Fibroblast of lung (primary cell): Measurements from ENCODE around the gene PON1. TPM values are rescaled to one million over a fixed set of nuclear protein-coding genes. Genes with fewer than 3 reads are reported as not detected.

Source experiments
- DNase-seq, 2 donors: peaks; one replicate each; pipeline versions ENCODE4 v3.0.0 to v3.0.0-alpha.2; 2010; ENCODE audit warnings: low read depth in 2 of 2
- H2AFZ ChIP-seq: 2 replicates; pipeline ENCODE4 v1.5.1; 2012; ENCODE audit warnings: low read length, control low read depth, inconsistent platforms
- H3K27ac ChIP-seq: 2 replicates; pipeline ENCODE4 v1.5.1; 2011; ENCODE audit warnings: low read length, control low read depth; ENCODE audit not compliant: insufficient read depth
- H3K27me3 ChIP-seq: 2 replicates; pipeline ENCODE4 v1.5.1; 2011; ENCODE audit warnings: mild to moderate bottlenecking, low read length; ENCODE audit not compliant: control insufficient read depth, insufficient read depth
- H3K36me3 ChIP-seq: 2 replicates; pipeline ENCODE4 v1.5.1; 2011; ENCODE audit warnings: low read length; ENCODE audit not compliant: control insufficient read depth, insufficient read depth
- H3K4me1 ChIP-seq: 2 replicates; pipeline ENCODE4 v1.5.1; 2011; ENCODE audit warnings: low read length; ENCODE audit not compliant: control insufficient read depth, insufficient read depth; ENCODE audit errors: extremely low read depth
- H3K4me2 ChIP-seq: 2 replicates; pipeline ENCODE4 v1.5.1; 2011; ENCODE audit warnings: low read length, control low read depth; ENCODE audit not compliant: insufficient read depth; ENCODE audit errors: extremely low read depth
- H3K4me3 ChIP-seq, 4 experiments: fragments of 200-600 bp in 1 of 4; sonication (generic) in 1 of 4; replicated peaks in 1 of 4; 2 replicates each; pipeline ENCODE4 v1.5.1; 2011 to 2016; ENCODE audit warnings: low read length in 4 of 4, low read depth in 3 of 4, mild to moderate bottlenecking in 3 of 4, control low read depth in 2 of 4, inconsistent platforms in 1 of 4, mixed read lengths in 1 of 4; ENCODE audit not compliant: insufficient read depth in 1 of 4; ENCODE audit errors: control extremely low read depth in 1 of 4
- H3K79me2 ChIP-seq: 2 replicates; pipeline ENCODE4 v1.5.1; 2012; ENCODE audit warnings: mild to moderate bottlenecking, low read length, inconsistent platforms; ENCODE audit not compliant: control insufficient read depth, insufficient read depth
- H3K9ac ChIP-seq: 2 replicates; pipeline ENCODE4 v1.5.1; 2011; ENCODE audit warnings: mild to moderate bottlenecking, low read length, control low read depth; ENCODE audit not compliant: insufficient read depth
- H3K9me3 ChIP-seq: 2 replicates; pipeline ENCODE4 v1.5.1; 2012; ENCODE audit warnings: low read depth, low read length; ENCODE audit not compliant: control insufficient read depth, insufficient read depth
- H4K20me1 ChIP-seq: 2 replicates; pipeline ENCODE4 v1.5.1; 2011; ENCODE audit warnings: low read length; ENCODE audit not compliant: control insufficient read depth, insufficient read depth; ENCODE audit errors: extremely low read depth
- CTCF ChIP-seq, 2 donors: IDR thresholded peaks in 1 of 2; conservative IDR thresholded peaks in 1 of 2; 1 replicate in 1 of 2; 2 replicates in 1 of 2; pipeline ENCODE4 v1.5.1; 2011 to 2012; ENCODE audit warnings: low read length in 2 of 2, control low read depth in 1 of 2, inconsistent platforms in 1 of 2, low read depth in 1 of 2, mild to moderate bottlenecking in 1 of 2
- EZH2 ChIP-seq: IDR thresholded peaks from 2 replicates; pipeline ENCODE4 v1.5.1; 2012; ENCODE audit warnings: low read length, control low read depth, mild to moderate bottlenecking; ENCODE audit errors: missing control alignments
- polyA plus RNA-seq, 2 donors: library from polyadenylated mRNA; depleted of rRNA in 1 of 2; stranded (reverse) in 1 of 2; unstranded in 1 of 2; fragments of >200 nt; gene quantifications; 2 replicates each; pipeline ENCODE4 v1.2.1, GENCODE V29; 2011 to 2012; ENCODE audit warnings: missing spikeins in 1 of 2
- total RNA-seq: library from RNA; depleted of rRNA; stranded (reverse); fragments of >200 nt; gene quantifications from 2 replicates; pipeline ENCODE4 v1.2.1, GENCODE V29; 2014

Gene PON1
- total and polyA plus RNA-seq, 2 donors (not counting 1 experiment from before 2014, with no cell fraction given): not detected

DNA sequence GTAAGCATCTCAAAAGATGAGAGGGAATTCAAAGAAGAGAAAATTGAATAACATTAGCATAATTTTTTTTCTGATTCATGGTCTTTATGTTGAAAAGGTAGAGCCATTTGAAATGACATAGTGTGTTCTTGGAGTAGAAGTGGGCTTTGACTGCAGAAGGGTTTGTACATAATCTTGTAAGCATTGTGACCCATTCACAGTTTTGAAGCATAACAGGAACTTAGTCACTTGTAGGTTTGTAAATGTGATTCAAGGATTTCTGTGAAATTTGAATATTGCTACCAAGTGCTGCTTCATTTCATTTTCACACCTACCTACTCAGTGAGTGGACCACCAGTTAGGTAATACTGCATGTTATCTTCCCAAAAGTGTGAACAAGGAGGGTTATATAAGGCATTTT lies 68.6 kb downstream of the PON1 start:
- no peaks in the 10 kb centered on the region for H4K20me1 ChIP-seq
- no peaks in the 10 kb centered on the region for H3K36me3 ChIP-seq
- H3K27me3 ChIP-seq: no peaks in the 10 kb centered on the region
- H3K79me2 ChIP-seq: no peaks in the 10 kb centered on the region
- no peak for DNase-seq
- H3K27ac ChIP-seq: no peak overlapping the region
- no peak overlapping the region for H3K4me3 ChIP-seq
- H3K9ac ChIP-seq: no peak overlapping the region
- TF ChIP-seq CTCF (conservative IDR thresholded peaks at IDR 0.05 in 1 of 2, IDR thresholded peaks at IDR 0.05 in 1 of 2; ENCODE audit: low read depth in 1 of 2, low read length in 2 of 2) (no peak), EZH2 (no peak)
- no peaks in the 10 kb centered on the region for H3K9me3 ChIP-seq
- no peak overlapping the region for H2AFZ ChIP-seq
- H3K4me1 ChIP-seq: no peaks in the 10 kb centered on the region
- H3K4me2 ChIP-seq: no peak overlapping the region

- Histone ChIP-seq H2AFZ (no peak overlapping the region), H3K9ac (no peak overlapping the region), H3K36me3 (no peaks in the 10 kb centered on the region), H3K4me1 (no peaks in the 10 kb centered on the region), H3K9me3 (no peaks in the 10 kb centered on the region), H3K79me2 (no peaks in the 10 kb centered on the region), H3K4me3 (no peak overlapping the region), H3K4me2 (no peak overlapping the region), H3K27me3 (no peaks in the 10 kb centered on the region), H4K20me1 (no peaks in the 10 kb centered on the region), H3K27ac (no peak overlapping the region)
- no peak for DNase-seq
- TF ChIP-seq CTCF (conservative IDR thresholded peaks at IDR 0.05 in 1 of 2, IDR thresholded peaks at IDR 0.05 in 1 of 2; ENCODE audit: low read depth in 1 of 2, low read length in 2 of 2) (no peak), EZH2 (no peak)
Measured at GRCh38 chr7:95253986-95254385, 70.3 kb downstream of the PON1 start.

GRCh38 chr7:95251966-95252365 lies 72.4 kb downstream of the PON1 start:
- Histone ChIP-seq H3K4me2 (no peak overlapping the region), H3K27ac (no peak overlapping the region), H3K27me3 (no peaks in the 10 kb centered on the region), H3K79me2 (no peaks in the 10 kb centered on the region), H3K36me3 (no peaks in the 10 kb centered on the region), H3K4me3 (no peak overlapping the region), H3K9me3 (no peaks in the 10 kb centered on the region), H4K20me1 (no peaks in the 10 kb centered on the region), H3K4me1 (no peaks in the 10 kb centered on the region), H3K9ac (no peak overlapping the region), H2AFZ (no peak overlapping the region)
- no peak for DNase-seq
- TF ChIP-seq CTCF (conservative IDR thresholded peaks at IDR 0.05 in 1 of 2, IDR thresholded peaks at IDR 0.05 in 1 of 2; ENCODE audit: low read depth in 1 of 2, low read length in 2 of 2) (no peak), EZH2 (no peak)
